BLaER1 (cell line): ENCODE measurements around the gene MSI2.

ENCODE experiments used
- H3K27ac ChIP-seq: shearing (Covaris generic); formaldehyde crosslinking; 2 replicates; pipeline ENCODE4 v1.8.1; 2022
- H3K27me3 ChIP-seq: shearing (Covaris generic); formaldehyde crosslinking; 2 replicates; pipeline ENCODE4 v1.8.1; 2022
- H3K36me3 ChIP-seq: shearing (Covaris generic); formaldehyde crosslinking; 2 replicates; pipeline ENCODE4 v1.8.1; 2022
- H3K4me1 ChIP-seq: shearing (Covaris generic); formaldehyde crosslinking; 2 replicates; pipeline ENCODE4 v1.8.1; 2022
- H3K4me2 ChIP-seq: shearing (Covaris generic); formaldehyde crosslinking; 2 replicates; pipeline ENCODE4 v1.8.1; 2022
- H3K4me3 ChIP-seq: shearing (Covaris generic); formaldehyde crosslinking; 2 replicates; pipeline ENCODE4 v1.8.1; 2022
- H3K9ac ChIP-seq: shearing (Covaris generic); formaldehyde crosslinking; 2 replicates; pipeline ENCODE4 v1.8.1; 2022
- H3K9me3 ChIP-seq: shearing (Covaris generic); formaldehyde crosslinking; 2 replicates; pipeline ENCODE4 v1.8.1; 2022
- H4K20me1 ChIP-seq: shearing (Covaris generic); formaldehyde crosslinking; 2 replicates; pipeline ENCODE4 v1.8.1; 2022
- Cebpa-rat ChIP-seq: shearing (Covaris generic); IDR thresholded peaks from 2 replicates; pipeline ENCODE4 v1.8.1; 2022

The MSI2 gene

DNA sequence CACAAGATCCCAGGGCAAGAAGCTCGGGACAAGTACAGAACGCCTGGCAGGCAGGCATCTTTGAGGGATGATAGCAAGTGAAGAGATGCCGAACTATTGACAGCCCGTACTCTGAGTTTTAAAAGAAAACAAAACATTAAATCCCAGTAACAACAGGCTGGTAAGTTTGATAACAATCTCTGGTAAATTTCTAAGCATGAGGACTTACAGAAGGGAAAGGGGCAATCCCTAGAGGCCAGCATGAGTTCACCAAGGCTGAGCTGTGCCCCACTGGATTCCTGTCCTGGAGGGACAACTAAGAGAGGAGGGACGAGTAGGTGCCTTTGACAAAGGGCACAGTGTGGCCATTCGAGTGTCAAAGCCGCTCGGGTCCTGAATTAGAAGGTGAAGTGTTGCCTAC lies 462.6 kb downstream of the MSI2 start:
- H3K27ac ChIP-seq: peak overlapping the region; percentile 58; the same call in 1 of the 2 replicates
- peak overlapping the region; percentile 11; the same call in 1 of the 2 replicates for H3K9ac ChIP-seq
- H3K27me3 ChIP-seq: no peaks in the 10 kb centered on the region
- H3K36me3 ChIP-seq: no peaks in the 10 kb centered on the region
- H3K4me1 ChIP-seq: peaks cover 62% of the 10 kb centered on the region
- no peaks in the 10 kb centered on the region for H4K20me1 ChIP-seq
- TF ChIP-seq Cebpa-rat: no peak
- H3K4me3 ChIP-seq: no peak overlapping the region
- H3K9me3 ChIP-seq: no peaks in the 10 kb centered on the region
- H3K4me2 ChIP-seq: peak overlapping the region; percentile 41

DNA sequence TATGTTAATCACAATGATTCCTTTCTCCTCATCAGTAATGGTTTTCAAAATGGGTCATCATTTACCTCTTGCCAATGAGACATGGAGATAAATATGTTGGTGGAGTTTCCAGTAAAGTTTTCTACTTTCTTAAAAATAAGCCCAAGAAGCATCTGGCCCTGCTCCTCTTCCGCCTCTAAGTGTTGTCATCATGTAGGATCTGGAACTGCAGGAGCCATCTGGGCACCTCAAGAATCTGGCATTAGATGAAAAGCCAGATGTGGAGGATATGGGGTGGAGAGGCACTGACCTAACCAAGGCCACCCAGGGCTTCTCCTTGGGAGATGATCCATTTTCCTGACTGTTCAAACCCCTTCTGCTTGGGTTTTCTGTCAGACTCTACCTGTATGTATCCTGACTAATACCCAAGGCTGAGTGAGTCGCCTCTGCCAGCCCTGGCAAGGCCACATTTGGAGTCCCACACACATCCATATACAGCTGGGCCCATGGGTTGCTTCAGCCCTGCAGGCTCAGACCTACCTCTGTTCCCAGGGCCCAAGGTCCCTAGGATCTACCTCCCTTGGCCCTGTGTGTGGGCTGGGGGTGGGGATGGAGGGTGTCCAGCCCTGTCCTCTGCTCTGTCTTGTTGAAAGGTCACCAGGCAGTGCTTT lies 464.2 kb downstream of the MSI2 start:
- Histone ChIP-seq H3K4me2 (peak overlapping the region; percentile 87), H4K20me1 (no peaks in the 10 kb centered on the region), H3K4me3 (no peak overlapping the region), H3K9ac (0 out of 2 replicates have a peak overlapping the region, but pooled peaks have one; percentile 0), H3K27ac (peak overlapping the region; percentile 98), H3K4me1 (peaks cover 74% of the 10 kb centered on the region), H3K36me3 (no peaks in the 10 kb centered on the region), H3K27me3 (no peaks in the 10 kb centered on the region), H3K9me3 (no peaks in the 10 kb centered on the region)
- TF ChIP-seq Cebpa-rat: no peak

DNA sequence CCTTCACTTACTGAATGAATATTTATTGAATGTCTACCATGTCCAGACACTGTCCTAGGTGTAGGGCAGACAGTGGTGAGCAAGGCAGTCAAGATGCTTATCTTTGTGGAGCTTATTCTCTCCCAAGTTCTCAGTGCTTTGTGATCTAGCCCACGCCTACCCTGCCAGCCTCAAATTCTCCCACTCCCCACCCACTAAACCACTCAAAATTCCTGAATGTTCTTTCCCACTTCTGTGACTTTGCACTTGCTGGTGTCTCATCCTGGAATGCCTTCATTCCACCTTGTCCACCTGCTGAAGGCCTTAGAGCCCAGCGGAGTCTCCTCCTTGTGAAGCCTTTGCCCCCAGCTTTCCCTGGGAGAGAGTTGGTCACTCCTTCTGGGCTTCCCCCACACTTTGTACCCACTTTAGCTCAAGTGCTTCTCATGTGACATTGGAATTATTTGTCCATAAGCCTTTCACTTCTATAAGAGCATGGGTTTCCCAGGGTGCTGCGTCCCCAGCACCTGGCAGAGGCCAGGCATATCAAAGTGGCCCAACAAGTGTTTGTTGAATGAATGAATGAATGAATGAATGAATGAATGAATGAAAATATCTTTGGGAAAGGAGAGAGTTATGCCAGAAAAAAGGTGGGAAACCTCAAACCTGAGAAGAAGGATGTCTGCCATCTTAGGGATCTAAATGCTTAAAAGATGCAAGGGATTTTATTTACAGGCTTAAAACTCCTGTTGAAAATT lies 465.8 kb downstream of the MSI2 start:
- H3K9me3 ChIP-seq: no peaks in the 10 kb centered on the region
- peak overlapping the region; percentile 87 for H3K4me2 ChIP-seq
- no peaks in the 10 kb centered on the region for H3K36me3 ChIP-seq
- H3K27ac ChIP-seq: peak overlapping the region; percentile 98
- H3K4me1 ChIP-seq: peaks cover 86% of the 10 kb centered on the region
- H3K27me3 ChIP-seq: no peaks in the 10 kb centered on the region
- TF ChIP-seq Cebpa-rat: no peak
- peak overlapping the region; percentile 83 for H3K9ac ChIP-seq
- H3K4me3 ChIP-seq: peak overlapping the region; percentile 60
- H4K20me1 ChIP-seq: no peaks in the 10 kb centered on the region

DNA sequence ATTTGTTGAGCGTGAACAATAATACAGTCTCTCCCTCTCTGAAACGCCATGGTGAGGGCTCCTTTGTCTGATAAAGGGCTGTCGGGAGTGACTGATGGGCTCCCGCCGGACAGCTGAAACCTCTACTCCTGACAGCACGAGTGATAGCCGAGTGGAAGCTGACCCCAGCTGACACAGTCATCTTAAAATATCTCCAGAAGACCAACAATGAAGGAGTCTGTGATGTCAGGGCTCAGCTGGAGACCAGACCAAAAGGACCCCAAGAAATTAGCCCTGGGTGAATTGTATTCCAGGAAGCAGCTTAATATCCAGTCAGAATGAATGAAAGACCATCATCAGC lies 466.4 kb downstream of the MSI2 start:
- Histone ChIP-seq H3K4me2 (peak overlapping the region; percentile 87), H3K27ac (peak overlapping the region; percentile 98), H3K27me3 (no peaks in the 10 kb centered on the region), H3K4me1 (peaks cover 92% of the 10 kb centered on the region), H4K20me1 (no peaks in the 10 kb centered on the region), H3K36me3 (no peaks in the 10 kb centered on the region), H3K9ac (peak overlapping the region; percentile 83), H3K9me3 (no peaks in the 10 kb centered on the region), H3K4me3 (peak overlapping the region; percentile 60)
- TF ChIP-seq Cebpa-rat: no peak

DNA sequence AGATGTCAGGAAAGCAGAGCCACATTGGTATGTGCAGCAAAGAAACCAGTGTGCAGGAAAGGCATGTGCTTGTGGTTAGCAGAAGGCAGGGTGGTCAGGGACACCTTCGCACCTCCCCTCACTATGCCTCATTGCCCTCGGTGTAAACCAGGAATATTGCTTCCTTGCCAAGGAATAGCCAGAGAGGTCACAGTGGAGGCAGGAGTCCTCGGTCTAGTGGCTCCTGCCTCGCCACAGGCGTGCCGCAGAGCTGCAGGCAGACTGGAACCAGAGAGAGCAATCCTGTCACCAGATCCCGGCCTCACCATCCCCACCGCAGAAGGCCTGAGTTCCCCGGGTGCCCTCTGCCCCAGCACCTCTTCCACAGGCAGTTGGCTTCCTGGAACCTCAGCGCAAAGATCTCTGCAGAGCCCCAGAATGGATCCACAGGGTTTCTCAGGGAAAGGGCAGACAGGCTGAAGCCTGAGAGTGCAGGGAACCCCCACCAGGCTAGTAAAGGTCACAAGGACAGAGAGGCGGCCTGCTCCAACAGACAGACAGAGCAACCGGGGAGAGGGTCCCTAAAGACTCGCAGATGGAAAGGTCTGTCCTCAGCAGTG lies 467.2 kb downstream of the MSI2 start:
- no peaks in the 10 kb centered on the region for H3K9me3 ChIP-seq
- H4K20me1 ChIP-seq: no peaks in the 10 kb centered on the region
- H3K27me3 ChIP-seq: no peaks in the 10 kb centered on the region
- peak overlapping the region; percentile 60 for H3K4me3 ChIP-seq
- peak overlapping the region; percentile 87 for H3K4me2 ChIP-seq
- H3K4me1 ChIP-seq: peaks cover 99% of the 10 kb centered on the region
- H3K27ac ChIP-seq: peak overlapping the region; percentile 98
- H3K9ac ChIP-seq: peak overlapping the region; percentile 83
- H3K36me3 ChIP-seq: no peaks in the 10 kb centered on the region
- no peak for TF ChIP-seq Cebpa-rat

DNA sequence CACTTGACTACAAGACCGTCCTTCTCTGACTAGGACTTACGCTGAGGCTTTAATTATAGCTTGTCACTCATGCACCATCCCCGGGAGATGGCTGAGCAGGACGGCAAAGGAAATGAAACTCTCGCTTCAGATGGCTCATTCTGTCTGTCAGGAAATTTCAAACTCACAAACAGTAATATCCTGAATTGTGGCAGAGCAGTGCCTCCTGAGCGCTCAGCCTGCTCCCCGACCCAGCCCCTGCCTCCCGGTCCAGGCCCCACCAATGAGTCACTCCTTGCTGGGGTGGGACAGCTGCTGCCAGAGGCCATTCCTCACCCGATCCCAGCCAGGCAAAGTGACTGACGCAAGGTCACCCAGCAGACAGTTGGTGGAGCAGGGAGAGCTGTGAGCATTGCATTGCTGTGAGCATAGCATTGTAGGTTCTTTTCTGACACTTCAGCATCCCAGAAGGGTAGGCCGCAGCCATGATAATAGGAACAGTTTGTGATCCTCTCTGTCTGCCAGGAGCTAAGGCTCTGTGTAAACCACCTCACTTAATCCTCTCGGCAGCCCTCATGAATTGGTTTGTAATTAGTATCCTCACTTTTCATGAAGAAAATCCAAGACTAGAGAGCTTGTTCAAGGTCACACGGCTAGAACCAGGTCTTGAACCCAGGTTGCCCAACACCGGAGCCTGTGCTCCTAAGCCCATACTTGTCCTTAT lies 467.9 kb downstream of the MSI2 start:
- Histone ChIP-seq H3K36me3 (no peaks in the 10 kb centered on the region), H3K4me2 (peak overlapping the region; percentile 87), H3K9ac (peak overlapping the region; percentile 83), H3K9me3 (no peaks in the 10 kb centered on the region), H3K27me3 (no peaks in the 10 kb centered on the region), H3K27ac (peak overlapping the region; percentile 98), H3K4me1 (peaks cover 99% of the 10 kb centered on the region), H4K20me1 (no peaks in the 10 kb centered on the region), H3K4me3 (peak overlapping the region; percentile 60)
- TF ChIP-seq Cebpa-rat: no peak

DNA sequence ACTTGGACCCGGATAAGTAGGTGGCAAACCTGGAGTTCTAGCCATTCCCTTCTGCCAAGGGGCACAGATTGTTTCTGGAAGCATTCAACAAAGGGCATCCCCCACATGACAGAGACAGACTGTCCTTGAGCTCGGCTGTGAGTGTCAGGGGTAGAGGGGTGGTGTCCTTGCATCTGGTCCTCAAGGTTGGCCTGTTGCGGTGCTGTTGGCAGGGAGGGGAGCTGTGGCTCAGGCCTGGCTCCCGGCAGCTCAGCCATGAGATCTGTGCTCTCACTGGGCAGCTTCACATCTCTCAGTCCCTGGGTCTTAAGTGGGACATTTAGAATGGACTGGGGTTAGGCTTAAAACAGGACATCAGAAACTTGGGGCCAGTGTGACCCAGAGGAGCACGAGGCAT lies 468.4 kb downstream of the MSI2 start:
- Histone ChIP-seq H3K9ac (peak overlapping the region; percentile 83), H3K4me3 (peak overlapping the region; percentile 60; the same call in 1 of the 2 replicates), H3K4me2 (peak overlapping the region; percentile 87), H3K9me3 (no peaks in the 10 kb centered on the region), H4K20me1 (no peaks in the 10 kb centered on the region), H3K27ac (peak overlapping the region; percentile 98), H3K4me1 (peaks cover 99% of the 10 kb centered on the region), H3K27me3 (no peaks in the 10 kb centered on the region), H3K36me3 (no peaks in the 10 kb centered on the region)
- TF ChIP-seq Cebpa-rat: no peak

DNA sequence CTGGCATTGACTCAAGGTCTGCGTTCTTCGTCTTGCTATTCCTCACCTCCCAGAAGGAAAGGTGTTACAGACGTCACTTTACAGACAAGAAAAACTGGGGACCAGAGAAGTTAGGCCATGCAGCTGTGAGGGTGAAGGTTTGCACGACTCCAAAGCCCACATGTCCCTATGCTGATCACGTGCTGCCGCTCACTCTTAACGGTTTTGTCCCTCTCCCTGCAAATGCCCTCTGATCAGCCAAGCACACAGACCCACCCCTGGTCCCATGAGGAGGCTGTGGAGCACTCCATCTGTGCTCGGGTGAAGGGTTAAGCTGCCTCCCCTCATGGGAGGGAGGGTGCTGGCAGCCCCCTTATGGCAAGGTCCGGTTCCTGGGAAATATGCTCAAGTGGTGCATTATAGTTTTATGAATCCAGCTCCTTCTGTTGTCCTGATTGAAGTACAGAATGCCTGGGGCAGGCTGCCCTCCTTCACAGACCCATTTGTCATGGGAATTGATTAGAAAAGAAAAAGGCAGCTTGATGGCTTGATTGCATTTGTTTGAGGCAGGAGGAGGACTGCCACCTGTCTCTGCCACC lies 470.0 kb downstream of the MSI2 start:
- peaks cover 99% of the 10 kb centered on the region for H3K4me1 ChIP-seq
- H3K4me3 ChIP-seq: peak overlapping the region; percentile 60
- no peaks in the 10 kb centered on the region for H4K20me1 ChIP-seq
- peaks cover 7% of the 10 kb centered on the region; the same call in 1 of the 2 replicates for H3K36me3 ChIP-seq
- H3K9me3 ChIP-seq: no peaks in the 10 kb centered on the region
- peak overlapping the region; percentile 98 for H3K27ac ChIP-seq
- no peak for TF ChIP-seq Cebpa-rat
- H3K27me3 ChIP-seq: no peaks in the 10 kb centered on the region
- H3K9ac ChIP-seq: peak overlapping the region; percentile 83
- H3K4me2 ChIP-seq: peak overlapping the region; percentile 87

DNA sequence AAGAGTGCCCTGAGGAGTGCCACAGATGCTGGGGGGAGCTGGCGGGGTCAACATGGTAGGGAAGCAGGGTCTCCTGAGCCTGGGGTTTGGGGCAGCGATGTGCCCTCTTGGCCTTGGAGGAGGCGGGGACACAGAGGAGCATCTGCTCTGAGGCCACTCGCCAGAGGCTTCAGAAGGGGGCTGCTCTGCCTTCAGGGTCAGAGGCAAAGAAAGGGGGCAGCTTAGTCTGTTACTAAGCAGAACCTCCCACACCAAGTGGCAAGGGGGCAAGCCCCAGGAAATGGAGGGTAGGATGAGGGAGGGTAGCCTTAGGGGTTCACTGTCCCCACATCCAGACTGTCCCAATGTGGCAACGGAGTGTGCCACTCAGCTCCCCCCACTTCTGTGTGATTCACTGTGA lies 470.5 kb downstream of the MSI2 start:
- no peak for TF ChIP-seq Cebpa-rat
- H3K9ac ChIP-seq: peak overlapping the region; percentile 83
- no peaks in the 10 kb centered on the region for H4K20me1 ChIP-seq

More for the DNA sequence above, 470.5 kb downstream of the MSI2 start:
- Histone ChIP-seq H3K4me2 (peak overlapping the region; percentile 87), H3K36me3 (peaks cover 7% of the 10 kb centered on the region; the same call in 1 of the 2 replicates), H3K4me1 (peaks cover 99% of the 10 kb centered on the region), H3K27me3 (no peaks in the 10 kb centered on the region), H3K27ac (peak overlapping the region; percentile 98), H3K4me3 (peak overlapping the region; percentile 40), H3K9me3 (no peaks in the 10 kb centered on the region)
